GM23338 (cell line): Measurements from ENCODE around the gene KIF19. TPM values are rescaled to one million over a fixed set of nuclear protein-coding genes. Genes with fewer than 3 reads are reported as not detected.

Source experiments
- ATAC-seq: fragments of 200-7000 bp; cut with Tn5 transposase; 3 replicates; pipeline ENCODE4 v1.9.1; 2020
- DNase-seq: peaks from one replicate; pipeline ENCODE4 v3.0.0-alpha.2; 2015; ENCODE audit warnings: low spot score
- H2AFZ ChIP-seq: fragments of 200-600 bp; sonication (generic); 2 replicates; pipeline ENCODE4 v1.8.0; 2016; ENCODE audit warnings: antibody characterized with exemption, mild to moderate bottlenecking, moderate library complexity
- H3F3A ChIP-seq: fragments of 200-600 bp; sonication (generic); replicated peaks from 2 replicates; pipeline ENCODE4 v1.8.0; 2017; ENCODE audit warnings: antibody characterized with exemption, mixed run types, low read depth
- H3K27ac ChIP-seq: fragments of 200-600 bp; sonication (generic); 2 replicates; pipeline ENCODE4 v1.6.1; 2016; ENCODE audit warnings: low read depth
- H3K27me3 ChIP-seq: fragments of 200-600 bp; sonication (generic); 2 replicates; pipeline ENCODE4 v1.8.0; 2016; ENCODE audit warnings: mild to moderate bottlenecking, mixed run types, moderate library complexity; ENCODE audit not compliant: insufficient read depth
- H3K36me3 ChIP-seq: fragments of 200-600 bp; sonication (generic); 2 replicates; pipeline ENCODE4 v1.8.0; 2016; ENCODE audit warnings: mild to moderate bottlenecking; ENCODE audit not compliant: insufficient read depth
- H3K4me1 ChIP-seq: fragments of 200-600 bp; sonication (generic); 2 replicates; pipeline ENCODE4 v1.8.0; 2016; ENCODE audit warnings: mild to moderate bottlenecking, moderate library complexity; ENCODE audit not compliant: insufficient read depth
- H3K4me2 ChIP-seq: fragments of 200-600 bp; sonication (generic); 2 replicates; pipeline ENCODE4 v1.7.1; 2017; ENCODE audit warnings: mixed run types
- H3K4me3 ChIP-seq: fragments of 200-600 bp; sonication (generic); 2 replicates; pipeline ENCODE4 v1.6.1; 2016; ENCODE audit warnings: mixed run types
- H3K79me2 ChIP-seq: fragments of 200-600 bp; sonication (generic); replicated peaks from 2 replicates; pipeline ENCODE4 v1.8.0; 2017; ENCODE audit warnings: mild to moderate bottlenecking; ENCODE audit not compliant: insufficient read depth
- H3K9me2 ChIP-seq: fragments of 200-600 bp; sonication (generic); 2 replicates; pipeline ENCODE4 v1.8.0; 2017; ENCODE audit not compliant: insufficient read depth
- H4K20me1 ChIP-seq: fragments of 200-600 bp; sonication (generic); replicated peaks from 2 replicates; pipeline ENCODE4 v1.8.0; 2017; ENCODE audit warnings: mild to moderate bottlenecking; ENCODE audit not compliant: insufficient read depth
- H3K27ac Mint-ChIP-seq: 2 replicates; pipeline ENCODE4 v1.8.0; 2020; ENCODE audit warnings: inconsistent platforms, mild to moderate bottlenecking, moderate library complexity, mixed read lengths
- H3K27me3 Mint-ChIP-seq: 3 replicates; pipeline ENCODE4 v1.8.0; 2022; ENCODE audit warnings: low read depth, mild to moderate bottlenecking, moderate library complexity, mixed read lengths, inconsistent platforms; ENCODE audit not compliant: insufficient read depth, poor library complexity
- H3K36me3 Mint-ChIP-seq: 3 replicates; pipeline ENCODE4 v1.8.0; 2021; ENCODE audit warnings: low read depth, mild to moderate bottlenecking, inconsistent platforms, moderate library complexity, mixed read lengths
- H3K4me1 Mint-ChIP-seq: 3 replicates; pipeline ENCODE4 v1.8.0; 2020; ENCODE audit warnings: mild to moderate bottlenecking, inconsistent platforms, mixed read lengths
- H3K4me3 Mint-ChIP-seq: 3 replicates; pipeline ENCODE4 v1.8.0; 2021; ENCODE audit warnings: moderate library complexity, mild to moderate bottlenecking, inconsistent platforms, mixed read lengths
- H3K9me3 Mint-ChIP-seq: 3 replicates; pipeline ENCODE4 v1.8.0; 2020; ENCODE audit warnings: moderate library complexity, mild to moderate bottlenecking, inconsistent platforms, mixed read lengths
- CREB1 ChIP-seq: fragments of 250-450 bp; sonication (Bioruptor Pico); IDR thresholded peaks from 2 replicates; pipeline ENCODE4 v1.5.0; 2020; ENCODE audit warnings: low read depth, mild to moderate bottlenecking, moderate library complexity
- ETS1 ChIP-seq: IDR thresholded peaks from 2 replicates; pipeline ENCODE4 v1.6.1; 2016; ENCODE audit warnings: antibody characterized with exemption
- JUNB ChIP-seq: IDR thresholded peaks from one replicate; pipeline ENCODE4 v1.6.1; 2016; ENCODE audit warnings: antibody characterized with exemption; ENCODE audit not compliant: unreplicated experiment
- NANOG ChIP-seq: IDR thresholded peaks from 2 replicates; pipeline ENCODE4 v1.6.1; 2016; ENCODE audit warnings: antibody characterized with exemption, borderline replicate concordance
- STAT1 ChIP-seq: IDR thresholded peaks from one replicate; pipeline ENCODE4 v1.6.1; 2016; ENCODE audit warnings: antibody characterized with exemption; ENCODE audit not compliant: unreplicated experiment
- ZNF114 ChIP-seq: fragments of 250-450 bp; sonication (Bioruptor Pico); IDR thresholded peaks from 2 replicates; pipeline ENCODE4 v1.5.0; 2020; ENCODE audit warnings: mild to moderate bottlenecking, moderate library complexity
- polyA plus RNA-seq: library from polyadenylated mRNA; unstranded; fragments of >200 nt; fragmentation: Nextera tagmentation; extraction: Ambion mirVana; gene quantifications from 2 replicates; pipeline ENCODE4 v1.2.1, GENCODE V29; 2016
- total RNA-seq: library from RNA; depleted of rRNA; stranded (reverse); fragments of >200 nt; shearing (Covaris generic); gene quantifications from 2 replicates; pipeline ENCODE4 v1.2.3, GENCODE V29; 2014

Gene KIF19
- total and polyA plus RNA-seq, 2 experiments from 2014 or later: 0.35 to 0.36 TPM

- Histone ChIP-seq H3K4me3 (no peak overlapping the region), H2AFZ (no peak overlapping the region), H3K79me2 (no peaks in the 10 kb centered on the region), H3K4me2 (no peak overlapping the region), H4K20me1 (no peaks in the 10 kb centered on the region), H3K27me3 (no peaks in the 10 kb centered on the region), H3K9me2 (no peaks in the 10 kb centered on the region), H3K4me1 (peaks cover 17% of the 10 kb centered on the region), H3K27ac (no peak overlapping the region), H3K36me3 (no peaks in the 10 kb centered on the region), H3F3A (0 out of 2 replicates have a peak, but pooled peaks cover 3% of the 10 kb centered on the region)
- Mint-ChIP-seq H3K9me3 (peaks cover 4% of the 10 kb centered on the region; the same call in 2 of the 3 replicates), H3K36me3 (no peaks in the 10 kb centered on the region), H3K4me1 (peaks cover 42% of the 10 kb centered on the region), H3K27ac (no peak overlapping the region), H3K27me3 (peaks cover 12% of the 10 kb centered on the region), H3K4me3 (no peak overlapping the region)
- ATAC-seq (no peak), DNase-seq (no peak)
- no peak for TF ChIP-seq CREB1 (CRISPR knock-in tag)
Observed at GRCh38 chr17:74390680-74391653, 64.9 kb downstream of the KIF19 start.

- Mint-ChIP-seq H3K36me3 (no peaks in the 10 kb centered on the region), H3K27ac (no peak overlapping the region), H3K9me3 (peaks cover 4% of the 10 kb centered on the region; the same call in 2 of the 3 replicates), H3K27me3 (peaks cover 12% of the 10 kb centered on the region), H3K4me1 (peaks cover 36% of the 10 kb centered on the region), H3K4me3 (no peak overlapping the region)
- Histone ChIP-seq H2AFZ (no peak overlapping the region), H3K4me3 (no peak overlapping the region), H3K9me2 (no peaks in the 10 kb centered on the region), H4K20me1 (no peaks in the 10 kb centered on the region), H3K4me1 (peaks cover 12% of the 10 kb centered on the region), H3K79me2 (no peaks in the 10 kb centered on the region), H3K4me2 (no peak overlapping the region), H3F3A (no peaks in the 10 kb centered on the region), H3K36me3 (no peaks in the 10 kb centered on the region), H3K27ac (no peak overlapping the region), H3K27me3 (no peaks in the 10 kb centered on the region)
- ATAC-seq (no peak), DNase-seq (no peak)
- TF ChIP-seq STAT1 (no peak), NANOG (no peak), CREB1 (CRISPR knock-in tag) (no peak)
Observed at GRCh38 chr17:74391771-74392170, 65.7 kb downstream of the KIF19 start.

- Mint-ChIP-seq H3K4me3 (no peak overlapping the region), H3K4me1 (peaks cover 26% of the 10 kb centered on the region), H3K9me3 (peaks cover 4% of the 10 kb centered on the region; the same call in 2 of the 3 replicates), H3K36me3 (no peaks in the 10 kb centered on the region), H3K27ac (no peak overlapping the region), H3K27me3 (peaks cover 10% of the 10 kb centered on the region)
- H3K79me2 ChIP-seq: no peaks in the 10 kb centered on the region
- TF ChIP-seq NANOG: no peak
- no peak for TF ChIP-seq STAT1
- TF ChIP-seq ZNF114 (CRISPR knock-in tag): no peak
- TF ChIP-seq ETS1: peak; percentile 45; the same call in 1 of the 2 replicates
- TF ChIP-seq JUNB: no peak
- no peak overlapping the region for H3K4me2 ChIP-seq
- no peaks in the 10 kb centered on the region for H4K20me1 ChIP-seq
- H3K9me2 ChIP-seq: no peaks in the 10 kb centered on the region
- peak overlapping the region; percentile 75; the same call in 1 of the 2 replicates for H2AFZ ChIP-seq
- DNase-seq (peak; percentile 43), ATAC-seq (peak; percentile 72)
- no peak overlapping the region for H3K27ac ChIP-seq
- H3K27me3 ChIP-seq: no peaks in the 10 kb centered on the region
- peaks cover under 1% of the 10 kb centered on the region; the same call in 1 of the 2 replicates for H3K4me1 ChIP-seq
- no peaks in the 10 kb centered on the region for H3F3A ChIP-seq
- H3K4me3 ChIP-seq: no peak overlapping the region
- H3K36me3 ChIP-seq: no peaks in the 10 kb centered on the region
Observed at GRCh38 chr17:74392848-74393247, 66.8 kb downstream of the KIF19 start.
